ENCODE results near the gene PGS1. TPM values are rescaled to one million over a fixed set of nuclear protein-coding genes. Genes with fewer than 3 reads are reported as not detected.

The PGS1 gene
- total and polyA plus RNA-seq, 2 donors from 2014 or later, result 15.6 to 65.4 TPM

GRCh38 chr17:78390241-78391050 is 12.0 kb downstream of the PGS1 start:
- Histone ChIP-seq H3K9ac (ENCODE audit: low read length in 3 of 3) (no peak overlapping the region), H3K9me3 (ENCODE audit: control insufficient read depth in 2 of 3, insufficient read depth in 1 of 3, low read length in 3 of 3) (no peaks in the 10 kb centered on the region), H3K27ac (ENCODE audit: low read depth in 2 of 2, low read length in 2 of 2) (peak overlapping the region in 1 of 2 donors; percentile 60), H3K36me3 (ENCODE audit: control insufficient read depth in 2 of 3, insufficient read depth in 3 of 3, low read length in 3 of 3) (peaks cover 0 to 14% (median 9%) of the 10 kb centered on the region in 3 donors), H3K27me3 (ENCODE audit: control insufficient read depth, insufficient read depth, low read length) (no peaks in the 10 kb centered on the region), H3K4me1 (ENCODE audit: control insufficient read depth in 2 of 3, insufficient read depth in 2 of 3, low read depth in 1 of 3, low read length in 3 of 3) (peaks cover 0 to 18% (median 11%) of the 10 kb centered on the region in 3 donors), H3K4me3 (ENCODE audit: low read length in 3 of 3) (no peak overlapping the region)
- TF ChIP-seq, protein P1, sequence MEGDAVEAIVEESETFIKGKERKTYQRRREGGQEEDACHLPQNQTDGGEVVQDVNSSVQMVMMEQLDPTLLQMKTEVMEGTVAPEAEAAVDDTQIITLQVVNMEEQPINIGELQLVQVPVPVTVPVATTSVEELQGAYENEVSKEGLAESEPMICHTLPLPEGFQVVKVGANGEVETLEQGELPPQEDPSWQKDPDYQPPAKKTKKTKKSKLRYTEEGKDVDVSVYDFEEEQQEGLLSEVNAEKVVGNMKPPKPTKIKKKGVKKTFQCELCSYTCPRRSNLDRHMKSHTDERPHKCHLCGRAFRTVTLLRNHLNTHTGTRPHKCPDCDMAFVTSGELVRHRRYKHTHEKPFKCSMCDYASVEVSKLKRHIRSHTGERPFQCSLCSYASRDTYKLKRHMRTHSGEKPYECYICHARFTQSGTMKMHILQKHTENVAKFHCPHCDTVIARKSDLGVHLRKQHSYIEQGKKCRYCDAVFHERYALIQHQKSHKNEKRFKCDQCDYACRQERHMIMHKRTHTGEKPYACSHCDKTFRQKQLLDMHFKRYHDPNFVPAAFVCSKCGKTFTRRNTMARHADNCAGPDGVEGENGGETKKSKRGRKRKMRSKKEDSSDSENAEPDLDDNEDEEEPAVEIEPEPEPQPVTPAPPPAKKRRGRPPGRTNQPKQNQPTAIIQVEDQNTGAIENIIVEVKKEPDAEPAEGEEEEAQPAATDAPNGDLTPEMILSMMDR (IDR thresholded peaks at IDR 0.05; ENCODE audit: borderline replicate concordance, extremely low read depth, insufficient read depth), result no peak
- intact Hi-C loops (cut with DNase I), result no loop called here
- DNase-seq, result peak in 1 of 5 donors; percentile 68
- no peak for FAIRE-seq

GRCh38 chr17:78391051-78391431 is 12.6 kb downstream of the PGS1 start:
- Histone ChIP-seq H3K9ac (ENCODE audit: low read length in 3 of 3) (no peak overlapping the region), H3K36me3 (ENCODE audit: control insufficient read depth in 2 of 3, insufficient read depth in 3 of 3, low read length in 3 of 3) (peaks cover 0 to 15% (median 9%) of the 10 kb centered on the region in 3 donors), H3K27ac (ENCODE audit: low read depth in 2 of 2, low read length in 2 of 2) (peak overlapping the region in 1 of 2 donors; percentile 60), H3K4me3 (ENCODE audit: low read length in 3 of 3) (no peak overlapping the region), H3K27me3 (ENCODE audit: control insufficient read depth, insufficient read depth, low read length) (no peaks in the 10 kb centered on the region), H3K4me1 (ENCODE audit: control insufficient read depth in 2 of 3, insufficient read depth in 2 of 3, low read depth in 1 of 3, low read length in 3 of 3) (peaks cover 0 to 14% (median 7%) of the 10 kb centered on the region in 3 donors), H3K9me3 (ENCODE audit: control insufficient read depth in 2 of 3, insufficient read depth in 1 of 3, low read length in 3 of 3) (no peaks in the 10 kb centered on the region)
- DNase-seq (no peak), FAIRE-seq (no peak)
- TF ChIP-seq, protein P1 (IDR thresholded peaks at IDR 0.05; ENCODE audit: borderline replicate concordance, extremely low read depth, insufficient read depth), result no peak
- intact Hi-C loops (cut with DNase I), result no loop called here

DNA sequence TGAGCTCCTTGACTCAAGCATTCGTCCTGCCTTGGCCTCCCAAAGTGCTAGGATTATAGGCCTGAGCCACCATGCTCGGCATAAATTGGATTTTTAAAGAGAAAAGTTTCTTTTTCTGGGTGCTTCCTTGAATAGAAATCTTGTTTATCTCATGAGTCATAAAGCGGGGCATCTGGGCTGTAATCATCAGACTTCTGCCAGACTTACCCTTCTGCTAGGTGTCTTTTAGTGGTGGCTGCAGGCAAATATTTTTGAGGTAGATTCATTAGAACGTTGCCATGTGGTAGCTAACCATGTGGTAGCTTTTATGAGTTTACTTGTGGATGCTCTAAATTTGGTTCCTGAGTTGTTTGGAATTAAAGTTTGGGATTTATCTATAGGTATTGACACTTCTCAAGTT is 13.4 kb downstream of the PGS1 start:
- DNase-seq (no peak), FAIRE-seq (no peak)
- intact Hi-C loops (cut with DNase I), result no loop called here
- H3K27me3 ChIP-seq (ENCODE audit: control insufficient read depth, insufficient read depth, low read length), result no peaks in the 10 kb centered on the region
- no peak overlapping the region for H3K27ac ChIP-seq (ENCODE audit: low read depth in 2 of 2, low read length in 2 of 2)
- H3K4me3 ChIP-seq (ENCODE audit: low read length in 3 of 3), result no peak overlapping the region
- H3K9ac ChIP-seq (ENCODE audit: low read length in 3 of 3), result no peak overlapping the region
- TF ChIP-seq, protein P1 (IDR thresholded peaks at IDR 0.05; ENCODE audit: borderline replicate concordance, extremely low read depth, insufficient read depth), result no peak
- no peaks in the 10 kb centered on the region for H3K9me3 ChIP-seq (ENCODE audit: control insufficient read depth in 2 of 3, insufficient read depth in 1 of 3, low read length in 3 of 3)
- peaks cover 0 to 15% (median 9%) of the 10 kb centered on the region in 3 donors for H3K36me3 ChIP-seq (ENCODE audit: control insufficient read depth in 2 of 3, insufficient read depth in 3 of 3, low read length in 3 of 3)
- H3K4me1 ChIP-seq (ENCODE audit: control insufficient read depth in 2 of 3, insufficient read depth in 2 of 3, low read depth in 1 of 3, low read length in 3 of 3), result peaks cover 0 to 8% (median 7%) of the 10 kb centered on the region in 3 donors

Data from kidney (tissue), 14 donors.